Mucosa of descending colon (tissue), 3 donors: ENCODE results near the gene ZGPAT. TPM values are rescaled to one million over a fixed set of nuclear protein-coding genes. Genes with fewer than 3 reads are reported as not detected.

Experiments used
- ATAC-seq: fragments of 200-7000 bp; cut with Tn5 transposase; one replicate; pipeline ENCODE4 v1.9.1; 2020; ENCODE audit warnings: mild to moderate bottlenecking, moderate library complexity
- DNase-seq, 3 donors: peaks; one replicate each; pipeline ENCODE4 v3.0.0-alpha.2; 2020
- H3K36me3 ChIP-seq: fragments of 200-600 bp; one replicate; pipeline ENCODE4 v1.8.0; 2021; ENCODE audit warnings: low read depth, mild to moderate bottlenecking
- H3K4me1 ChIP-seq: fragments of 200-600 bp; one replicate; pipeline ENCODE4 v1.8.0; 2021; ENCODE audit warnings: low read depth, mild to moderate bottlenecking
- H3K4me3 ChIP-seq: fragments of 200-600 bp; one replicate; pipeline ENCODE4 v1.8.0; 2021; ENCODE audit warnings: mild to moderate bottlenecking
- H3K9me3 ChIP-seq: fragments of 200-600 bp; one replicate; pipeline ENCODE4 v1.8.0; 2021; ENCODE audit warnings: mild to moderate bottlenecking
- intact Hi-C, 2 donors: fragments of 100-400 bp; cut with DNase I in 1 of 2; cut with micrococcal nuclease in 1 of 2; formaldehyde crosslinking; loops; one replicate each; pipeline versions ENCODE4 v1.11.0 to v1.11.1; 2022; cut with DNase I, micrococcal nuclease
- total RNA-seq, 3 donors: library from RNA; stranded (reverse); fragmentation: NEBNext Ultra II Directional in 2 of 3; extraction: Animal tissue kit (Norgen Biotek cat#: 25700) in 2 of 3; gene quantifications; one replicate each; pipeline versions ENCODE4 v1.2.1 to v1.2.4, GENCODE V29; 2021 to 2023
- TF ChIP-seq, protein P1 (sequence below): fragments of 200-600 bp; IDR thresholded peaks from one replicate; pipeline ENCODE4 v1.8.0; 2022; ENCODE audit warnings: antibody characterized with exemption, mild to moderate bottlenecking
- donor health status: DM: no; HTN: no; CAD: no; lungs with moderate emphysema.
- donor health status: DM: no; HTN: no; CAD: no.
- donor health status: DM: no; HTN: yes; CAD: no.

ZGPAT gene
- total RNA-seq, 3 donors from 2014 or later: 24.3 to 34.0 (median 31.7) TPM

DNA sequence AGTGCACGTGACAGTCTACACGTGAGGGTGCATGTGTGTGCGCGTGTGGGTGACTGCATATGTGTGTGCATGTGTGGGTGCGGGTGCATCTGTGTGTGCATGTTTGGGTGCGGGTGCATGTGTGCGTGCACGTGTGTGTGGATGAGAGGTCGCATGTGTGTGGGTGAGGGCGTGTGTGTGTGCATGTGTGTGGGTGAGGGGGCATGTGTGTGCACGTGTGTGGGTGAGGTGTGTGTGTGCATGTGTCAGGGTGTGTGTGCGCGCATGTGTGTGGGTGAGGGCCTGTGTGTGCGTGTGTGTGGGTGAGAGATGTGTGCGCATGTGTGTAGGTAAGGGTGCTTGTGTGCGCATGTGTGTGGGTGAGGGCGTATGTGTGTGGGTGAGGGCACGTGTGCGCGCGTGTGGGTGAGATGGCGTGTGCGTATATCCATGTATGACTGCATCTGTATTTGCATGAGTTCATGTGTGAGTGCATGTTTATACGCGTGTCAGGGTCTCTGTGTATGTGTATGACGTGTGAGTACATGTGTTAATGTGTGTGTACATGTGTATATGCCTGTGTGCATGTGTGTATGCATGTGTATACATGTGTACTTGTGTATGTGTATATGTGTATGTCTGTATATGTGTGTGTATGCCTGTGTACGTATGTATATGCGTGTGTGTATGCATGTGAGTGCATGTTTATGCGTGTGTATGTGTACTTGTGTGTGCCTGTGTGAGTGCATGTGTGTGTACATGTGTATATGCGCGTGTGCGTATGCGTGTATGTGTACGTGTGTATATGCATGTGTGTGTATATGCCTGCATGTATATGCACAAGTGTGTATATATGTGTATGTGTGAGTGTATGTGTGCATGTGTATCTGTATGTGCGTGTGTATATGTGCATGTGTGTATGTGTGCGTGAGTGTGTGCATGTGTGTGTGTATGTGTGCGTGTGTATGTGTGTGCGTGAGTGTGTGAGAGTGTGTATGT lies 24.6 kb downstream of the ZGPAT start:
- TF ChIP-seq, protein P1, sequence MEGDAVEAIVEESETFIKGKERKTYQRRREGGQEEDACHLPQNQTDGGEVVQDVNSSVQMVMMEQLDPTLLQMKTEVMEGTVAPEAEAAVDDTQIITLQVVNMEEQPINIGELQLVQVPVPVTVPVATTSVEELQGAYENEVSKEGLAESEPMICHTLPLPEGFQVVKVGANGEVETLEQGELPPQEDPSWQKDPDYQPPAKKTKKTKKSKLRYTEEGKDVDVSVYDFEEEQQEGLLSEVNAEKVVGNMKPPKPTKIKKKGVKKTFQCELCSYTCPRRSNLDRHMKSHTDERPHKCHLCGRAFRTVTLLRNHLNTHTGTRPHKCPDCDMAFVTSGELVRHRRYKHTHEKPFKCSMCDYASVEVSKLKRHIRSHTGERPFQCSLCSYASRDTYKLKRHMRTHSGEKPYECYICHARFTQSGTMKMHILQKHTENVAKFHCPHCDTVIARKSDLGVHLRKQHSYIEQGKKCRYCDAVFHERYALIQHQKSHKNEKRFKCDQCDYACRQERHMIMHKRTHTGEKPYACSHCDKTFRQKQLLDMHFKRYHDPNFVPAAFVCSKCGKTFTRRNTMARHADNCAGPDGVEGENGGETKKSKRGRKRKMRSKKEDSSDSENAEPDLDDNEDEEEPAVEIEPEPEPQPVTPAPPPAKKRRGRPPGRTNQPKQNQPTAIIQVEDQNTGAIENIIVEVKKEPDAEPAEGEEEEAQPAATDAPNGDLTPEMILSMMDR: no peak
- peak in 1 of 3 donors; percentile 48 for DNase-seq

DNA sequence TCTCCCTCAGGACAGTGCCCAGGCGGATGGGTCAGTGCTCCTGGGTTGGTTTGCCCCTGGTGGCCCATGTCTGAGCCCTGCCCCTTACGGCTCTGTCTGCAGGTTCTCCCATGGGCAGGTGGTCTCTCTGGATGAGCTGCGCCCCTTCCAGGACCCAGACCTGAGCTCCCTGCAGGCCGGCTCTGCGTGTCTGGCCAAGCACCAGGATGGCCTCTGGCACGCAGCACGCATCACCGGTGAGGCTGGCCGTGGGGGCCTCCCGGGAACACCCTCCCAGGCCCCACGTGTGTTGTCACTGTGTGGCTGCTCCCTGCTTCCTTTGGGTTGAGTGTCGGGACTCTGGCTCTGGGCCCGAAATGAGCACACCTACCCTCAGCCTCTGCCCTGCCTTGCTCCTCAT lies 25.3 kb downstream of the ZGPAT start:
- H3K4me3 ChIP-seq: no peak overlapping the region
- TF ChIP-seq, protein P1: no peak
- ATAC-seq (no peak), DNase-seq (peak in 1 of 3 donors; percentile 48)
- intact Hi-C loops: no loop called here
- H3K4me1 ChIP-seq: peaks cover 29% of the 10 kb centered on the region
- no peaks in the 10 kb centered on the region for H3K9me3 ChIP-seq
- no peaks in the 10 kb centered on the region for H3K36me3 ChIP-seq

More for the DNA sequence above, 24.6 kb downstream of the ZGPAT start:
- H3K4me3 ChIP-seq: no peak overlapping the region
- ATAC-seq: no peak
- H3K36me3 ChIP-seq: no peaks in the 10 kb centered on the region
- H3K4me1 ChIP-seq: peaks cover 29% of the 10 kb centered on the region
- intact Hi-C loops: no loop called here
- no peaks in the 10 kb centered on the region for H3K9me3 ChIP-seq

DNA sequence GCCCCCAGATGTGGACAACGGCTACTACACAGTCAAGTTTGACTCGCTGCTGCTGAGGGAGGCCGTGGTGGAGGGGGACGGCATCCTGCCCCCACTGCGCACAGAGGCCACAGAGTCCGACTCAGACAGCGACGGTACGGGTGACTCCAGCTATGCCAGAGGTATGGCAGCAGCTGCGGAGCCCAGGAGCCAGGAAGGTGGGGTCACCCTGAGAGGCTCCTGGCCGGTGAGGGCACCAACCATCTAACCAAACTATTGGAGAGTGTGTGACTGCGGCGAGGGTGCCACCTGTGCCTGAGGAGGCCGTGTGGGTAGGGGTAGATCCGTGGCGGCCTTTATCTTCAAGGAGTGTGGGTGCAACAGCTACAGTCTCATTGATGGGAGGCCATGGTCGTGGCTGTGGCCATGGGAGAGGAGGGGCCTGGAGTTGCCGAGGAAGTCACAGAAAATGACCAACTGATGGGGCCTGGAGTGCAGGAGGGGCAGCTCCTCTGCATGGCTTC lies 25.8 kb downstream of the ZGPAT start:
- no peaks in the 10 kb centered on the region for H3K9me3 ChIP-seq
- TF ChIP-seq, protein P1: no peak
- H3K4me3 ChIP-seq: no peak overlapping the region
- H3K36me3 ChIP-seq: no peaks in the 10 kb centered on the region
- DNase-seq: peak in 2 of 3 donors; percentile 26 to 47
- peaks cover 32% of the 10 kb centered on the region for H3K4me1 ChIP-seq
- ATAC-seq: no peak
- intact Hi-C loops: no loop called here

DNA sequence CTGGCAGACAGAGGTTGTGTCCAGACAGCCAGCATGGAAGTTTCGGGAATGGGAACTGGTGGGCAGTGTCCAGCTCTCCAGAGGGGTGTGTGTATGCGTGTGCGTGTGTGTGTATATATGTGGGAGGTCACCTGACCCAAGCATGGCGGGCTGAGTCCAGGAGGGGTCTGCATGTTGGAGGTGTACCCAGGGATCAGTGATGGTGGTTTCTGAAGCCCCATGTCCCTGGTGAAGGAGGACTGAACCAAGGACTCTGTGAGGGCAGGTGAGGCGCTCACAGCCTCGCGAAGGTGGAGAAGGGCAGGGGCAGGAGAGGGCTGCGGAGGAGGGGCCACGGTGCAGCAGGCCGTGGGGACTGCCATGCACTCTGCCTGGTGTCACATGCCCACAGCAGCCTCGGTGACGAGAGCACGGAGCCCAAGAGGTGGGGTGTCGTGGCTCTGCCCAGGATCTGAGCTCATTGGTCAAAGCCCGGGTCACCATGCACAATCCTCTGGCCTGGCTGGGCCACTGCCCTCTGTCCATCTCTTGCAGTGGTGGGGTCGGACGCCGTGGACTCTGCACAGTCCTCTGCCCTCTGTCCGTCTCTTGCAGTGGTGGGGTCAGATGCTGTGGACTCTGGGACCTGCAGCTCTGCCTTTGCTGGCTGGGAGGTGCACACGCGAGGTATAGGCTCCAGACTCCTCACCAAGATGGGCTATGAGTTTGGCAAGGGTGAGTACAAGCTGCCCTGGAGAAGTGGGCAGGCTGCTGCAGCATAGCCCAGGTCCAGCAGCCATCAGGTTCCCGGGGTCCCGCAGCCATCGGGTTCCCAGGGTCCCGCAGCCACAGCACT lies 26.5 kb downstream of the ZGPAT start:
- TF ChIP-seq, protein P1: no peak
- peak in 2 of 3 donors; percentile 25 to 49 for DNase-seq
- intact Hi-C loops: no loop called here
- Histone ChIP-seq H3K4me1 (peaks cover 36% of the 10 kb centered on the region), H3K4me3 (no peak overlapping the region), H3K36me3 (no peaks in the 10 kb centered on the region), H3K9me3 (no peaks in the 10 kb centered on the region)
- no peak for ATAC-seq
